ENCODE measurements around the gene ITFG1. TPM values are rescaled to one million over a fixed set of nuclear protein-coding genes. Genes with fewer than 3 reads are reported as not detected.
A peak's percentile ranks its signal among the peaks of the same experiment; 100 is the strongest.

Gene ITFG1
- total and polyA plus RNA-seq, 2 of the 13 experiments (the other 11 are each of a cell fraction or from before 2014, with no cell fraction given), result 74.5 to 150 TPM

GRCh38 chr16:47492428-47493377 is 31.8 kb upstream of the ITFG1 start (continued):
- TF ChIP-seq RFX5 (IDR thresholded peaks at IDR 0.05; ENCODE audit: low read depth, low read length) (no peak), SOX13 (IDR thresholded peaks at IDR 0.05) (no peak), SOX13 (CRISPR knock-in tag; conservative IDR thresholded peaks at IDR 0.05 in 1 of 2, IDR thresholded peaks at IDR 0.05 in 1 of 2) (peak in 1 of 2 experiments; percentile 66; a peak in 2 of 4 replicates), ZFP36L1 (CRISPR knock-in tag; IDR thresholded peaks at IDR 0.05) (no peak), RBM39 (IDR thresholded peaks at IDR 0.05; ENCODE audit: low read depth, low read length, poor library complexity, severe bottlenecking) (no peak), ZFP82 (CRISPR knock-in tag; IDR thresholded peaks at IDR 0.05; ENCODE audit: borderline replicate concordance) (no peak; the same call in 1 of the 2 replicates), REXO4 (CRISPR knock-in tag; IDR thresholded peaks at IDR 0.05; ENCODE audit: borderline replicate concordance) (no peak), ZBTB7B (CRISPR knock-in tag; IDR thresholded peaks at IDR 0.05) (0 out of 2 replicates have a peak, but pooled peaks have one; percentile 24), KLF6 (CRISPR knock-in tag; IDR thresholded peaks at IDR 0.05) (0 out of 2 replicates have a peak, but pooled peaks have one; percentile 56), TCF7 (IDR thresholded peaks at IDR 0.05; ENCODE audit: low read depth) (no peak), ZSCAN30 (CRISPR knock-in tag; IDR thresholded peaks at IDR 0.05) (no peak), MIXL1 (CRISPR knock-in tag; IDR thresholded peaks at IDR 0.05) (peak; percentile 91), ZNF331 (CRISPR knock-in tag; IDR thresholded peaks at IDR 0.05) (peak; percentile 60; the same call in 1 of the 2 replicates), SMYD3 (CRISPR knock-in tag; IDR thresholded peaks at IDR 0.05) (no peak), PRDM15 (CRISPR knock-in tag; IDR thresholded peaks at IDR 0.05) (no peak)
- TF ChIP-seq, protein P1, sequence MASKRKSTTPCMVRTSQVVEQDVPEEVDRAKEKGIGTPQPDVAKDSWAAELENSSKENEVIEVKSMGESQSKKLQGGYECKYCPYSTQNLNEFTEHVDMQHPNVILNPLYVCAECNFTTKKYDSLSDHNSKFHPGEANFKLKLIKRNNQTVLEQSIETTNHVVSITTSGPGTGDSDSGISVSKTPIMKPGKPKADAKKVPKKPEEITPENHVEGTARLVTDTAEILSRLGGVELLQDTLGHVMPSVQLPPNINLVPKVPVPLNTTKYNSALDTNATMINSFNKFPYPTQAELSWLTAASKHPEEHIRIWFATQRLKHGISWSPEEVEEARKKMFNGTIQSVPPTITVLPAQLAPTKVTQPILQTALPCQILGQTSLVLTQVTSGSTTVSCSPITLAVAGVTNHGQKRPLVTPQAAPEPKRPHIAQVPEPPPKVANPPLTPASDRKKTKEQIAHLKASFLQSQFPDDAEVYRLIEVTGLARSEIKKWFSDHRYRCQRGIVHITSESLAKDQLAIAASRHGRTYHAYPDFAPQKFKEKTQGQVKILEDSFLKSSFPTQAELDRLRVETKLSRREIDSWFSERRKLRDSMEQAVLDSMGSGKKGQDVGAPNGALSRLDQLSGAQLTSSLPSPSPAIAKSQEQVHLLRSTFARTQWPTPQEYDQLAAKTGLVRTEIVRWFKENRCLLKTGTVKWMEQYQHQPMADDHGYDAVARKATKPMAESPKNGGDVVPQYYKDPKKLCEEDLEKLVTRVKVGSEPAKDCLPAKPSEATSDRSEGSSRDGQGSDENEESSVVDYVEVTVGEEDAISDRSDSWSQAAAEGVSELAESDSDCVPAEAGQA (IDR thresholded peaks at IDR 0.05; ENCODE audit: low read depth), result no peak
- TF ChIP-seq, protein P1 (CRISPR knock-in tag; IDR thresholded peaks at IDR 0.05; ENCODE audit: borderline replicate concordance), result no peak; the same call in 1 of the 2 replicates
- TF ChIP-seq, protein P2, sequence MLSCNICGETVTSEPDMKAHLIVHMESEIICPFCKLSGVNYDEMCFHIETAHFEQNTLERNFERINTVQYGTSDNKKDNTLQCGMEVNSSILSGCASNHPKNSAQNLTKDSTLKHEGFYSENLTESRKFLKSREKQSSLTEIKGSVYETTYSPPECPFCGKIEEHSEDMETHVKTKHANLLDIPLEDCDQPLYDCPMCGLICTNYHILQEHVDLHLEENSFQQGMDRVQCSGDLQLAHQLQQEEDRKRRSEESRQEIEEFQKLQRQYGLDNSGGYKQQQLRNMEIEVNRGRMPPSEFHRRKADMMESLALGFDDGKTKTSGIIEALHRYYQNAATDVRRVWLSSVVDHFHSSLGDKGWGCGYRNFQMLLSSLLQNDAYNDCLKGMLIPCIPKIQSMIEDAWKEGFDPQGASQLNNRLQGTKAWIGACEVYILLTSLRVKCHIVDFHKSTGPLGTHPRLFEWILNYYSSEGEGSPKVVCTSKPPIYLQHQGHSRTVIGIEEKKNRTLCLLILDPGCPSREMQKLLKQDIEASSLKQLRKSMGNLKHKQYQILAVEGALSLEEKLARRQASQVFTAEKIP (CRISPR knock-in tag; IDR thresholded peaks at IDR 0.05; ENCODE audit: borderline replicate concordance), result no peak

All from HepG2 (cell line).